GM20000 (cell line): ENCODE measurements around the gene XG.
"Not testable (repeated sequence)": the region's sequence is repeated elsewhere in the genome, so short reads cannot be mapped to it uniquely, and the experiment has no call there.

Experiments
- DNase-seq: peaks from one replicate; pipeline ENCODE4 v3.0.0; 2012; ENCODE audit warnings: low spot score
- TF ChIP-seq, protein P1 (sequence below): IDR thresholded peaks from 2 replicates; pipeline ENCODE4 v1.5.1; 2012; ENCODE audit warnings: mild to moderate bottlenecking, control low read depth; ENCODE audit errors: extremely low read depth, missing control alignments

XG gene

DNA sequence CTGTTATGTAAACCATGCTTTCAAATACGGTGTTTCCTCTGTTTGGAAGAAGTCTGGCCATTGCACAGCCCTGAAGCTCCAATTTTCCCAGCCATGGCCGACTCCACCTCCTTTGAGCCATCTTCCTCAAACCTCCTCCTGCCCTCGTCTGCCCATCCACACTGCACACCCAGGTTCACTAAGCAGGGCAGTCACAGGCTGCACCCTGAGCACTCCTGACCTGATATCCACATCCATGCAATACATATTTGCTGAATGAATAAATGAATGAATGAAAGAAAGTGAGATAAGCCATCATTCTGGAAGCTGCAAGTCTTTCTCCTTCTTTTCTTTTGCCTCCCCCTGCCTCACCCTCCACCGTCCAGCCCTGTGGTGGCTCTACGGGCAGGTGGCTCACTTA lies 22.2 kb downstream of the XG start:
- DNase-seq, result no peak
- TF ChIP-seq, protein P1, sequence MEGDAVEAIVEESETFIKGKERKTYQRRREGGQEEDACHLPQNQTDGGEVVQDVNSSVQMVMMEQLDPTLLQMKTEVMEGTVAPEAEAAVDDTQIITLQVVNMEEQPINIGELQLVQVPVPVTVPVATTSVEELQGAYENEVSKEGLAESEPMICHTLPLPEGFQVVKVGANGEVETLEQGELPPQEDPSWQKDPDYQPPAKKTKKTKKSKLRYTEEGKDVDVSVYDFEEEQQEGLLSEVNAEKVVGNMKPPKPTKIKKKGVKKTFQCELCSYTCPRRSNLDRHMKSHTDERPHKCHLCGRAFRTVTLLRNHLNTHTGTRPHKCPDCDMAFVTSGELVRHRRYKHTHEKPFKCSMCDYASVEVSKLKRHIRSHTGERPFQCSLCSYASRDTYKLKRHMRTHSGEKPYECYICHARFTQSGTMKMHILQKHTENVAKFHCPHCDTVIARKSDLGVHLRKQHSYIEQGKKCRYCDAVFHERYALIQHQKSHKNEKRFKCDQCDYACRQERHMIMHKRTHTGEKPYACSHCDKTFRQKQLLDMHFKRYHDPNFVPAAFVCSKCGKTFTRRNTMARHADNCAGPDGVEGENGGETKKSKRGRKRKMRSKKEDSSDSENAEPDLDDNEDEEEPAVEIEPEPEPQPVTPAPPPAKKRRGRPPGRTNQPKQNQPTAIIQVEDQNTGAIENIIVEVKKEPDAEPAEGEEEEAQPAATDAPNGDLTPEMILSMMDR, result no peak

DNA sequence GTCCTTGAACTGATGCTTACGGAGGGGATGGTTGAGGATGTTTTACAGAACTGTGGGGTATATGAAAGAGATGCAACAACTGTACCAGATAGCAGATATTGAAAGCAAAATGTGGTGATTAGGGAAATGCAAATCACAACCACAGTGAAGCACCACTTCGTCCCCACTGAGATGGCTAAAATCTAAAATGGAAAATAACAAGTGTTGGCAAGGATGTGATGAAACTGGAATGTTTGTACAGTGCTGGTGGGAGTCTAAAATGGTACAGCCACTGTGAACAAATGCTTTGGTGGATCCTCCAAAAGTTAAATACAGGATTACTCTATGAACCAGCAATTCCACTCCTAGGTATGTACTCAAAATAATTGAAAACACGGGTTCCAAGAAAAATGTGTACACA lies 22.9 kb downstream of the XG start:
- TF ChIP-seq, protein P1, result no peak
- no peak for DNase-seq

DNA sequence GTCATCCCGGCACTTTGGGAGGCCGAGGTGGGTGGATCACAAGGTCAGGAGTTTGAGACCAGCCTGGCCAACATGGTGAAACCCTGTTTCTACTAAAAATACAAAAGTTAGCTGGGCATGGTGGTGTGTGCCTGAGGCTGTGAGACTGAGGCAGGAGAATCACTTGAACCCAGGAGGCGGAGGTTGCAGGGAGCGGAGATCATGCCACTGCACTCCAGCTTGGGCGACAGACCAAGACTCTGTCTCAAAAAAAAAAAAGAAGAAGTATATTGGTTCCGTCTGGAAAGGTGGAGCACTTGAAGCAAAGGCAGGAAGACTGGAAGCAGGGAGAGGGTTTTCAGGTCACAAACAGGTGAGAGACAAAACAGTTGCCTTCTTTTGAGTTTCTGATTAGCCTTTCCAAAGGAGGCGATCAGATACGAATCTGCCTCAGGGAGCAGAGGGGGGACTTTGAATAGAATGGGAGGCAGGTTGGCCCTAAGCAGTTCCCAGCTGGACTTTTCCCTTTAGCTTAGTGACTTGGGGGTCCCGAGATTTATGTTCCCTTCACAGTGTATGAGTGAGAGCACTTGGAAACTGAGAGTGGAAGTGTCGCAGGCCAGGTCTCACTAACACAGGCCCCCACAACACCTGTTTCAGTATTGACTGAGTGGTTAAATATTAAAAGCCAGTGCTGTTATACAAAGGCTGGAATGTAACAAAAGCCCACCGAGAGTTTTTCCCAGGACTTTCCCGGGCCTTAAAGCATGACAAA lies 28.8 kb downstream of the XG start:
- DNase-seq, result not testable (repeated sequence)

DNA sequence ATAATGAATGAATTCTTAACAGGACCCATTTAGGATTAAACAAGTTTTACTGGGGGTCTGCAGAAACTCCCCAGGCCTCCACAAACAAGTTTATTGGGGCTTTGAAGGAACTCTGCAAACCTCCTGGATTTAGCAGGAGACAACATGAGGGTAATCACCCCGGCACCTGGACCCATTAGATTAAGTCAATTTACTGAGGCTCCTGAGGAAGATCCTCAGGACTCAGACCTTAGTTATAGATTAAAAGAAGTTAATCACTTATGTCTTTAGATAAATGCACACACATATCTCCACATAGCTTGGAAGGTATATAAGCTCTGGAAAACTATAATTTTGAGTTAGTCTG lies 29.4 kb downstream of the XG start:
- DNase-seq, result no peak
- TF ChIP-seq, protein P1, result no peak

DNA sequence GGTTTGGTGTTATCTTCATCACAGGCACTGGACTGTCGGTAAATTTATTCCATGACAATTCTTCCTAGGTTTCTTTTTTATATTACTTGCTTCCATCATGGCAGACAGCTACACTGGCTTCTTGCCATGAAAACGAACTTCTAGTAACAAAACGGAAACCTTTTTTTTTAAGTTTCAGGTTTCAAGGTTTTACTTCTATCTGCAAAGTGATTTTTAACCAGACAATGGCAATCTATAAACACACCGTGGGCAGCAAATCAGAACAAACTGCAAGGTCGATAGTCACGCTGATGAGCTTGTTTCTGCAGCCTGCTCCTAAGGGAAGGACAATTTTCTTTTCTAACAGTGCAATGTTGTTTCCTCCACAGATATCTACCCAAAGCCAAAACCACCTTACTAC lies 29.9 kb downstream of the XG start:
- DNase-seq, result no peak
- TF ChIP-seq, protein P1, result no peak

DNA sequence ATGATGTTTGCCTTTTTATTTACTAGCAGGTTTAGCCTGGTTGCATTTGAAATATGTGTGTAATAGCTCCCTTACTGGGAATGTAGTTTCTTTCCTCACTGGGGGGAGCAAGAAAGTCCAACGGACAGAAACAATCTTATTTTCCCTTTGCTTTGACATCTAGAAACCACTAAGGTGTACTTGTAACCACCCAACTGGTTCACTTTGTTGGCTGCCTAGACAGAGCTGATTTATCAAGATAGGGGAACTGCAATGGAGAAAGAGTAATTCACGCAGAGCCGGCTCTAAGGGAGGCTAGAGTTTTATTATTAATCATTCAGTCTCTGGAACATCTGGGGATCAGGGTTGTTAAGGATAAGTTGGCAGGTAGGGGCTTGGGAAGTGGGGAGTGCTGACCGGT lies 30.3 kb downstream of the XG start:
- DNase-seq, result no peak
- TF ChIP-seq, protein P1, result no peak

DNA sequence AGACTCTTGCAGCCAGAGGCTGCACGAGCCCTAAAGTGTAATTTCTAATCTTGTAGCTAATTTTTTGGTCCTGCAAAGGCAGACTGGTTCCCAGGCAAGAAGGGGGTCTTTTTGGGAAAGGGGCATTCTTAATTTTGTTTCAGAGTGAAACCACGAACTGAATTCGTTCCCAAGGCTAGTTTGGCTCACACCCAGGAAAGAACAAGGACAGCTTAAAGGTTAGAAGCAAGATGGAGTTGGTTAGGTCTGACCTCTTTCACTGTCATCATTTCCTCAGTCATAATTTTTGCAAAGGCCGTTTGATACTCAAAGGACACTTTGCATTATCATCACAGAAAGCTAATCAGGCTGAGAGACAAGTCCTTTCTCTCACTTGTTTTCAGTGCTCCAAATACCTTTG lies 30.9 kb downstream of the XG start:
- TF ChIP-seq, protein P1, result no peak
- DNase-seq, result no peak

DNA sequence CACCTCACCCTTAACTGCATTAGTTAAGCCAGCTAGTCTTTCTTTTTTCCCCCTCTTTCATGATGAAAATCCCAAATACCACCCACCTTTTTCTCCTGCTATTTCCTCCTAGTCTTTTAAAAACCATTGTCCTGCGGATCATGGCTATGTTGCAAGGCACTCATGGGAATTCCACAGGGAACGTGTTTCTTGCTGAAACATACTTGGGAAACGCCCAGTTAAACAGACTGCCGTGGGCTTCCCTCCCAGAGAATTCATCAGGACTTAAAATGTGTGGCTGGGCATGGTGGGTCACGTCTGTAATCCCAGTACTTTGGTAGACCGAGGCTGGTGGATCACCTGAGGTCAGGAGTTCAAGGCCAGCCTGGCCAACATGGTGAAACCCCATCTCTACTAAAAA lies 32.2 kb downstream of the XG start:
- DNase-seq, result no peak
- TF ChIP-seq, protein P1, result no peak
